NCI-H1092 (cell line): ENCODE data around the gene PARL.
"Not testable (repeated sequence)": the region's sequence is repeated elsewhere in the genome, so short reads cannot be mapped to it uniquely, and the experiment has no call there.

Experiments used
- DNase-seq: peaks from one replicate; lab custom pipeline; 2025; lab: John Stamatoyannopoulos, UW

PARL gene

DNA sequence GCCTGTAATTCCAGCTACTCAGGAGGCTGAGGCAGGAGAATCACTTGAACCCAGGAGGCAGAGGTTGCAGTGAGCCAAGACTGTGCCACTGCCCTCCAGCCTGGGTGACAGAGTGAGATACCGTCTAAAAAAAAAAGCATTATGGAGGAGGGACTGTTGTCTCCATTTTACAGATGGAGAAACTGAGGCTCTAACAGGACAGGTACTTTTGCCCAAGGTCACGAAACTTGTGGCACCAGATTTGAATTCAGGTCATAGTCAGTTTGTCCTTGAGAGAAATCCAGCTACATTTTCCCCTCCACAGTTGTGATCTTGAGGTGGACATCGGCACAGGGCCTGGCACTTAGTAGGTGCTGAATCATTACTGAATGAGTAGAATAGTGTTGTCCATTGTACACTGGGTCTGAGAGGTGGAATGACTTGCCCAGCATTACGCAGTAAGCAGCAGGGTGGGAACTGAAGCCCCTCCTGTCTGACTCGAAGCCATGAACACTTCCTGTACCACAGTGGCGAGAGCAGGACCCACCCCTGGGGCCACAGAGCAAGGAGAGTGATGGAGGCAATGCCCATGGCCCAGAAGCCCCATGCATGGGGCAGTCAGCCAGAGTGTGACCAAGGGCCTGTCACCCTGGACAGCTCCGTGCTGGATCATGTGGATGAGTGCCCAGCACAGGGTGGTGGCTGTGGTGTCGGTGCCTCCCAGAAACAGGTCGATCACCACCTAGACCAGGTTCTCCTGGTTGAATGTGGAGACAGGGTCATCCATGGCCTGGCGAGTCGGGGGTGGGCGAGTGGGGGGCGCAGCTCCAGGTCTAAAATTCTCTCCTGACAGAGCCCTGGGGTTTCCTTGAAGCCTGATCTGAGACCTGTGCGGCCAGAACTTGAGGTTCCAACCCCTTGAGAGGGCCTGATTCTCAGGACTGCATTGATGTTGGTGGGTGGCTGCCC is 20.4 kb upstream of the PARL start:
- DNase-seq: no peak

DNA sequence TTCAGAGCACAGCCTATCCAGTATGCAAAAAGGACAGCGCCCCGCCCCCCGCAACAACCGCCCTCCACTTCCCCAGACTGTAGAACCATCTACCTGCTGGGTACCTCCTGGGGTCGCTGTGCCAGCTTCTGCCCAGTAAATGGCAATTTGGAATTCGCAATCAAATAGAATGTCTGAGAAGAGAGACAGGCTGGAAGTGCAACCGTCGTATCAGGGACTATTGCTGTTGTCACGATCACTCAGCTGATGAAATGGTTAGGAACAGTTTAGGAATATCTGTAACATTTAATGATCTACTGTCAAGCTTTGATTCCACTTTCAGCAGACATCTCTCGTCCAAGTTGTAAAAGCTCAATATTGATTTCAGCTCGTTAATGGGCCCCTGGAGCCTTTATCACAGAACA is 13.3 kb upstream of the PARL start:
- no peak for DNase-seq

DNA sequence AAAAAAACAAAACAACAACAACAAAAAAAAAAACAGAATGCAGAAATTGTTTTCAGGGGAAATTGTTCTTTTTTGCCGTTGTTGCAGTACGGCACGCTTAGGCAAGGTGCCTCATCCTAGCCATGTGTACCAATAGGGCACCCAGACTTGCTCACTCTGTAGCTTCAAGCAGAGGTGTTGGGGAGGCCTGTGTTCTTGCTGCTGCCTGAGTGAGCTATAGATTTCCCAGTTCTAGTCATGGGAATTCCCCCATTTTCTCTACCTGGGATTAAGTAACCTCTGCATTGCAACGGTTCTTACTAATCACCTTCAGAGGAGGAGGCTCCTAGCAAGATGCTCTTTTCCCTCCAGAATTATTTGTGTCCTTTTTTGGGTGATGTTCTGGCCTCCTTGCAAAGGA is 12.9 kb upstream of the PARL start:
- no peak for DNase-seq

DNA sequence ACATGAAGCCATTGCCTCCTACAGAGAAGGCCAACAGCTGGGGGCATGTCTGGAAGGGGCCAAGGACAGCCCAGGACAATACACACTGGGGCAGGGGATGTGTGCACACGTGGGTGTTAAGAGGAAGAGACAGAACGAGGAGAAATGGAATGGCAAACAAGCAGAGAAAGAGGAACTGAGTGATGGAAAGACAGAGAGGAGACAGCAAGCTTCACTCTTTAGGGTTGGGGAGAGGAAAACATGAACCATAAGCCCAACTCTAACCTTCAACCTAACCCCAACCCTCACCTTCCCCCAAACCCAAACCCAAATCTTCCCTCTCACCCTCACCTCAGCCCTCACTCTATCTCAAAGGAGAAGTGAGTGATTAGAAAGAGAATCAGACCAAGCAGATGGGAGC is 11.9 kb upstream of the PARL start:
- DNase-seq: no peak

DNA sequence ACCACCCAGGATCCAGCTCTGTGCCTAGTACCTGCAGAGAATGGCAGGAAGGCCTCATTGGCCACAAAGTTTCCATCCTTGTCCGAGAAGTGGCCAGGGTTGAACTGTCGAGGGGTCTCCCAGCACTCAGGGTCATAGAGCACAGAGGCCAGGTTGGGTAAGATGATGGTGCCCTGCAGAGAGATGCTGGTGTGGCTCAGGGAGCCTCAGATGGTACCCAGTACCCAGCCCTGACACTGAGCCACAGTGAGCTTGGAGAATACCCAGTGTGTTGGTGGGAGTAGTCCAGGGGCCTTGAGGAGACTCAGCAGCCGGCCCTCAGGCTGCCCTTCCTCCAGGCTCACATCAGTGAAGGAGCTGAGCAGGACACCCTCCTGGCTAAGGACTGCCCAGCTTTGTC is 11.5 kb upstream of the PARL start:
- DNase-seq: no peak

DNA sequence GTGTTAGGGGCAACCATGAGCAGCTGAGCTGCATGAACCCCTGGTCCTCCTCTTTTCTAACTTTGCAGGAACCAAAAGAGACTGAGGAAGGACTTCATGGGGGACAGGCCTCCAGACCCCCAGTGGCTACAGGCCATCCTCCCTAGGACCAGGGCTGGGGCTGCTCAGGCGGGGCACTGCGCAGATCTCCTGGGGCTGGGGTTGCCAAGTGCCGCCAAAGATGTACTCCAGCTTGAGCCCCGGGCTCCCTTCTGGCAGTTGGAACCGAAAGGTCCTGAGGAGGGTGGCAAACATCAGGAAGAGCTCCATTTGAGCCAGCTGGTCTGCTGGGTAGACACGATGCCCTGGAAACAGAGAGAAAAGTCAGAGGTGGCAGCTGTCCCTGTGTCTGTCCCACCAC is 11.1 kb upstream of the PARL start:
- DNase-seq: no peak

DNA sequence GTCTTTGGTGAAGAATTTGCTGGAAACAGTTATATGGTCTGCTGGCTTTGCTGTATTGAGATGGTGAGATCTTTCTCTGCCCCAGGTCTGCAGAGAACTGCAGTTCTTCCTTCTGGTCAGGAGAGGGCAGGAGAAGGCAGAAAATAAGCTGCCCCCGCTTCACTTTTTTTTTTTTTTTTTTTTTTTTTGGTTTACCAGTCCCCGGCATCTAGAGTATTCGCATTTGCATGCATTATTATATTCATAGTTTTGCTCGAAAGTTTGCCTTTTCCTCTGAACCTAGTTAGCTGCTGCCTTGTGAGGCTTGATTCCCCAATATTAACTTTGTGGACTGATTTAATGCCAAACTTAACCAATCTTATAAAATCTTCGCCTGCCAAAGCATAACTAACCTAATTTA is 10.6 kb upstream of the PARL start:
- peak; percentile 17 for DNase-seq

DNA sequence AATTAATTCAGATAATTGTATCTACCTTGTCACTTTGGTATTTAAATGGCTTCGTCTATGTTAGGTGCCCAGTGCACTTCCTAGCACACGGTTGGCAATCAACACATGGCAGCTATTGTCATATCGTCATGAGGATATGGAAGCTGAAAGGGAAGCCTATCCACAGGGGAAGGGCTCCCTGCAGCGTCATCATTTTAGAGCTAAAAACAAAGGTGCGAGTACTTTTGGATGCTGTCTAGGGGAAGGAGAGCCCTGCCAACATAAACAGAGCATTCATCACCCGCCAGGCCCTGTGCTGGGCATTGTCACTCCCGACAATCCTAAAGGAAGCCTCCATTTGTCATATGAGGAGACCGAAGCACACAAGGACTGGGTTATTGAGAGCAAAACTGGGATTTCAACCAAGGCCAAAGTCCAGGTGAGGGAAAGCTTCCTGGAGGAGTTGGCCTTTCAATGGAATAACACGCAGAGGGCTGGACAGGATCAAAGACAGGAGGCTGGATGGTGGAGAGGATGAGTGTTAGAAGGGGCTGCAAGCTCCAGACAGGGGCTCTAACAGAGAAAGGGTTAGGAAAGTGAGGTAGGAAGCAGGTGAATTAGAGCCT is 8.0 kb upstream of the PARL start:
- peak; percentile 48 for DNase-seq

DNA sequence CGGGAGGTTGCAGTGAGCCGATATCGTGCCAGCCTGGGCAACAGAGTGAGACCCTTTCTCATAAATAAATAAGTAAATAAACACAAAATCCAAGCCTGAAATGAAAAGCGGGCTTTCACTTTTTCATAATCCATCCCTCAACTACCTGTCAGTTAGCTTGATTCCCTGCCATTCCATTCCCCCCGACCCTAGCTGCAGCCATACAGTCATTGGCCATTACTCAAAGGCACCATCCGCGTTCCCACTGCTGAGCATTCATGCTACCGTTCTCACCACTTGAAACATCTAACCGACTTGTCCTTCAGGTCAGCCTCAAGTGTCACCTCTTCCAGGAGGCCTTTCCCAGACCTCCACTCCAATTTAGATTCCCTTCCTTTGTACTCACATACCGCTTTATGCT is 1.1 kb upstream of the PARL start:
- DNase-seq: no peak

DNA sequence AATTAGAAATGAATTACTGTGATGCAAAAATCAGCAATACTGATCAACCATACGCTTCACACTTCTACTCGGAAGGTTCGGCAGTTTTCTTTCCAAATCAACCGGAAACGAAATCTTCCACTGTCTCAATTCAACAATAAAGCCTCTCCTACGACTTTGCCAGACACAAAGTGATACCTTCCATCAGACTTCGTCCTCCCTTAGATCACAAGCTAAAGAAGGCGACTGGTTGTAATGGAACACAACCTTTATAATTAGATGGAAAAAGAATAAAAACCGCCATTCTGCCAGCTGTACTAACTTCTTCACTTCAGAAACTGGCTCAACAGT is 618 bp downstream of the PARL start:
- no peak for DNase-seq

DNA sequence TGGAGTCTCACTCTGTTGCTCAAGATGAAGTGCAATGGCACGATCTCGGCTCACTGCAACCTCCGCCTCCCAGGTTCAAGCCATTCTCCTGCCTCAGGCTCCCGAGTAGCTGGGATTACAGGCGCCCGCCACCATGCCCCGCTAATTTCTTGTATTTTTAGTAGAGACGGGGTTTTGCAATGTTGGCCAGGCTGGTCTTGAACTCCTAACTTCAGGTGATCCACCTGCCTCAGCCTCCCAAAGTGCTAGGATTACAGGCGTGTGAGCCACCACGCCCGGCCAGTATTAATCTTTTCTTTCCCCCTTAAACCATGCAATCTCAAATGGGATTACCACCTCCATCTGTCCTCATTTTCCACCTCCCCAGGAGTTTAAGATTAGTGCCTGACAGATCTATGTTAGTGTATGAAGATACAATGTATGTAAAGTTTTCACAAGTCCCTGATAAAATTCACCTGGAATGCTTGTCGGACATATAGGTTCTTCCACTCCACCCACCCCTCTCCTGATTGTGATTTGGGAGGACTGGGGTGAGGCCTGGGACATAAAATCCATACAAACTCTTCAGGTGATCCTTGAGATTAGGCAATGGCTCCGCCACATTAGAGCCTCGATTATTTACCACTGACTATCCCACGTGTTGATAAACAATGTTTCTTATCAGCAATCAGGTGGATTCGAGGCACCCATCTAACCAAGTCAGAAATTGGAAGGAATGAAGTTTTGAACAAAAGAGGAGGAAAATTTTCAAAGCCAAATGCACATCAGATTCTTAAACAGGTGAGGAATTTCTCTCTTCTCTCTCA is 1.2 kb downstream of the PARL start:
- no peak for DNase-seq

DNA sequence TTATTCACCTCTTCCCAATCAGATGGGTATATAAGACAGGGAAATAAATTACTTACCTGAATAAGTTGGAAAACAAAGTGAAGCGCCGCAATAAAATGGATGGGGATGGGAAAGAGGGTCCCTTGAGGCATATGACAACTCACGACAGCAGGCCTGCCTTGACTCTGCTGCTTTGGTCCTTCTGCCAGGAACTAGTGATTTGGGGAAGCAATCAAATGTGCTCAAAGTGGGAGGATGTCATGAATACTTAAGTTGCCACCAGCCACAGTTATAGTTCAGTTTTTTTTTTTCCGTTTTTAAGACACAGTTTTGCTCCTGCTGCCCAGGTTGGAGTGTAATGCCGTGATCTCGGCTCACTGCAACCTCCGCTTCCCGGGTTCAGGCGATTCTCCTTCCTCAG is 4.6 kb downstream of the PARL start:
- no peak for DNase-seq

DNA sequence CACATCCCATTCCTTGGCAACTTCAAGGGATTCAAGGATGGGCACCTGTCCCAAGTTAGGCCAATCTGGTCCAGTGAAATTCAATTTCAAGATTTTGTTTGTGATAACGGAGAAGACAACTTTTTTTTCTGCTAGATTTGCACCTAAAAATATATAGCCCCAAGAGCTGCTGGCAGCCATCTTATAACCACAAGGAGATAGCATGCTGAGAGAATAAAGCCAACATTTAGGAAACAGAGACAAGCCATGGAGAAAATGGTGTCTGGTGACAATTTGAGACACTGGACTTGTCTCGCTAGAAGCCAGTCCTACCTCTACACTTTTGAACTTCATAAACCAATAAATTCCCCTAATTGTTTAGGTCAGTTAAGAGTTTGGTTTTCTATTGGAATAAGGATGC is 5.4 kb downstream of the PARL start:
- no peak for DNase-seq

DNA sequence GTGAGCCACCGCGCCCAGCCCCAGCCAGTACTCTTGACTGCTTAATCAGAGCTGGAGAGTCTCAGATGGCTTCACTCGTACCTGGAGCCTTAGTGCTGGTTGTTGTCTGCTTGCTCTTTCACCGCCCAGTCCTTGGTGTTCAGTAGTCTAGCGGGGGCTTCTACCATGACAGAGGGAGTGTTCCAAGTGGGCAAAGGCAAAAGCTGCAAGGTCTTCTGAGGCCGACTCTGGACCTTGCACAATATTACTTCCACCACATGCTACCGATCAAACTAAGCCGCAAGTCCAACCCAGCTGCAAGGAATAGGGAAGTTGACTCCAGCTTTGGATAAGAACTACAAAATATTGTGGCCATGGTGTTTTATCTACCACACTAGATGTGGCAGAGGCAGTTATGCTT is 6.6 kb downstream of the PARL start:
- DNase-seq: no peak

DNA sequence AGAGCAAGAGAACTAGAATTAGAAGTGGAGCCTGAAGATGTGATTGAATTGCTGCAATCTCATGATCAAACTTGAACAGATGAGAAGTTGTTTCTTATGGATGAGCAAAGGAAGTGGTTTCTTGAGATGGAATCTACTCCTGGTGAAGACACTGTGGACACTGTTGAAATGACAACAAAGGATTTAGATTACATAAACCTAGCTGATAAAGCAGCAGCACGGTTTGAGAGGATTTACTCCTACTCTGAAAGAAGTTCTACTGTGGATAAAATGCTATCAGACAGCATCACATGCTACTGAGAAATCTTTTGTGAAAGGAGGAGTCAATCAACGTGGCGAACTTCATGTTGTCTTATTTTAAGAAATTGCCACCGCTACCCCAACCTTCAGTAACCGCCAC is 7.5 kb downstream of the PARL start:
- DNase-seq: not testable (repeated sequence)

DNA sequence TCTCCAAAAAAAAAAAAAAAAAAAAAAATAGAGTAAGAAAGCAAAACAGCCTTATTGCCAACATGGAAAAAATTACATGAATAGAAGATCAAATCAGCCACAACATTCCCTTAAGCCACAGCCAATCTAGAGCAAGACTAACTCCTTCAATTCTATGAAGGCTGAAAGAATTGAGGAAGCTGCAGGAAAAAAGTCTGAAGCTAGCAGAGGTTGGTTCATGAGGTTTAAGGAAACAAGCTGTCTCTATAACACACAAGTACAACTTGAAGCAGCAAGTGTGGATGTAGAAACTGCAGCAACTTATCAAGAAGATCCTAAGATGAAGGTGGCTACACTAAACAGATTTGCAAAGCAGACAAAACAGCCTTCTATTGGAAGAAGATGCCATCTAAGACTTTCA is 9.3 kb downstream of the PARL start:
- no peak for DNase-seq

DNA sequence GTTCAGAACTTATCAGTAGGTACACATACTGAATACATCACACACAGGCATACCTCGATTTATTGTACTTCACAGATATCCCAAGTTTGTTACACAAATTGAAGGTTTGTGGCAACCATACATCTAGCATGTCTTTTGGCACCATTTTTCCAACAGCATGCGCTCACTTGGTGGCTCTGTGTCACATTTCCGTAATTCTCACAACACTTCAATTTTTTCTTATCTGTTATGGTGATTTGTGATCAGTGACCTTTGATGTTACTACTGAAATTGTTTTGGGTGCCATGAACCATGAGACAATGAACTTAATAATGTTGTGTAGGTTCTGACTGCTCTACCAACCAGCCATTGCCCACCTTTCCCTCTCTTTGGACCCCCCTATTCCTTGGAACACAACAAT is 10.8 kb downstream of the PARL start:
- DNase-seq: no peak

DNA sequence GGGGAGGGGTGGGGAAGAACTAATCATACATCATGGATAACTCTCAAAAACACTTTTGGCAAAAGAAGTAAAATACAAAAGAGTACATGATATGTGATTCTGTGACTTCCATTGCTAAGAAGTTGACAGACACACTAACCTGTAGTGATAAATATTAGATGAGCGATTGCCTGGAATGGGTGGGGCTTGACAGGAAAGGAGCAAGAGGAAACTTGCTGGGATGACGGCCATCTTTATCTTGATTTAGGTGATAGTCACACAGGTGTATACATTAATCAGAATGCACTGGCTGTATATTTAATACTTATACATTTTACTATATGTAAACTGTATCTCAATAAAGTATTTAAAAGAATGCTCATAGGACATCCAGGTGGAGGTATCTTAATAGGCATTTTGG is 13.1 kb downstream of the PARL start:
- no peak for DNase-seq

DNA sequence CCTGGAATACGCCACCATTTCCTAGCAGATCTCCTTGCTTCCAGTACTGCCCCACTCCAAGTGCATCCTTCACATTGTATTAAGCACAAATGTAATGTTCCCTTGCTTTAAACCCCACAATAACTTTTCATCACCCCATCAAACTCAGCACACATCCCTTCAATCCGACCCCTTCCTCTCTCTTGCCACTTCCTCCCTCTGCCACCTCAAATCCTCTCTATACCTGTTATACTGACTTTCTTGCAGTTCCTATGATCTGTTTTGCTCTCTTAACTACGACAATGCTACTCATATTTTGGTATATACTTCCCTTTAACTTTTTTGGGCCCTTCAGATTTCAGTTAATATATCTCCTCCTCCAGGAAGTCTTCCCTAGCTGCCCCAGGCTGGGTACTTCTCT is 14.1 kb downstream of the PARL start:
- no peak for DNase-seq

DNA sequence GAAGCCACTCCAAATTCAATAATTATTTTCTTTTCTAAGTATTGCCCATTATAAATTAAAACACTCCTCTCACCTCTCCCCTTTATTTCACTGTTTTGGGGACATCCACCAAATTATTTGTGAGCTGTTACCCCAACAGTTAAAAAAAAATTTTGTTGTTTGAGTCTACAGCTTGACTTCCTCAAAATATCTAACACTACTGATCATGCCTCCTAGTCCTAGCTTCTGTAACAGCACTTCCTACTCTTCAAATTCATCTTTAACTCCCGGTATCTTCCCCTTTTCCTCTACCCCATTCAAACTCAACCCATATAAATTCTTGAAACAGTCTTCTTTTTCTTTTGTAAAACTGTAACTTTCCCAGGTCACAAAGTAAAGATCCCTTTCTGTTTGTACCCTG is 15.9 kb downstream of the PARL start:
- no peak for DNase-seq

DNA sequence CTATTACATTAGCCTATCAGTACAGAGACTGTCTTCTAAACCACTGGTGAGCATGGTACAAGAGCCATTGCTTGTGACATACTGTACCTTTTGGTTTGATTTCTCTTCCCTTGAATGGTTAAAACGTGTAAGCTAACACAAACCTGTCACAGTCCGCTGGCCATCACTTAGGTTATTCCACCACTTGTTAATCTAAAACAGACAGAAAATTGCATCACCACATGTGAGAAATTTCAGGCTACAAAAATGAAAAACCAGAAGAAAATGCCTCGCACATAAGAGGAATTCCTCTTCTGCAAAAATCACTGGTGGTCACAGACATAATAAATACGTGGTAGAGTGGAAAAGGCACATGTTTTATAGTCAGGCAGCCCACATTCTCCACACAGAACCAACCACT is 22.1 kb downstream of the PARL start:
- no peak for DNase-seq

DNA sequence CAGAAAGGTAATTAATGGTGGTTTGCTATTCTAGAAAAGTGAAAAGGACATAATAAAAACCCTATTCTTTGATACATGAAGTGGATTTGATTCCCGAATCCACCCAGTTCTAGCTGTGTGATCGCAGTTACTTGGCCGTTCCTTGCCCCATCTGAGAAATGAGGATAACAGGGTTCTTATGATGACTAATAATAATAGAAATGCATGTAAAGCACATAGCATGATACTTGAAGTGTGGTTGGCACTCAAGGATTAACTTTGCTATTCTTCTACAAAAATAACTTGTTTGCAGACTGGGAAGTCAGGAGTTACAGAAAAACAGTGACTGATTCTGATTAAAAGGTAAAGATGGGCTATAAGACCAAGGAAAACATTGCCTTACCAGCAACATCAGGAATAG is 26.8 kb downstream of the PARL start:
- DNase-seq: no peak
